ENCODE results near the gene CCDC137. TPM values are rescaled to one million over a fixed set of nuclear protein-coding genes. Genes with fewer than 3 reads are reported as not detected.

CCDC137 gene
- total and polyA plus RNA-seq, 2 of the 13 experiments (the other 11 are each of a cell fraction or from before 2014, with no cell fraction given) = 14.6 to 39.1 TPM

DNA sequence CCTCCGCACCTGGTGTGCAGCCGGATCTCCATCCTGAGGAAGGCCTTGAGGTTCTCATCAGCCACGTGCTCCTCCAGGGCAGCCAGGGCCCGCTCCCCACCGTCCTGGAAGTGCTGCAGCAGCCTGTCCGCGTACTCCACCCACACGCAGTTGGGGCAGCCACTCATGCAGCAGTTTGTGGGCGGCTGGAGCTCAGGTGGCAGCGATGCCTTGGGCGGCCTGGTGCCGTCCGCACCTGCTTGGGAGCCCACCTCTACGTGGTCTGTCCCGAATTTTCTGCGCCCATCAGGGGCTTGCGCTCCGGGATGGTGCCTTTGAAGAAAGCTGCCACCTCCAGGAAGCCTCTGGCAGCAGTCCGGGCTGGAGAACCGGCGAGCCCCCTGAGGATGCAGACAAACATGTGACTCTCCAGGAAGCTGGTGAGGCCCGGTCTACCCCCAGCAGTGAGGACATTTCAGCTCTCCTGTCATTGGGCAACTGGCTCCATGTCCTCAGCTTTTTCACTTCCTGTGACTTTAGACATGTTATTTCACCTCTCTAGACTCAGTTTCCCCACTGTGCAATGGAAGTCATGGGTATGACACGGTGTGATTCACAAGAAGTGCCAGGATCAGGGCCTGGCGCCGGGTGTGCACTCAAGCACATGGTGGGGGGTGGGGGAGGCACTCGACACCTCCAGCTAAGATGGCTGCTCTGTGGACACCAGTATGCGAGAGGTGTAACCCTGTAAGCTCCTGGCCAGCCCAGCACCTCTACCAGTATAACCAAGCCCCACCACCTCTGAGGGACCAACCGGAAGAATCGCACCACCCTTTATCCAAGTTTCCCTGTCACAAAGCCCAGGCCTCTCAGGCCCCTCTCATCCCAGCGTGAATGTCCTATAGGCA lies 1.1 kb upstream of the CCDC137 start (continued):
- 0 out of 2 replicates have a peak, but pooled peaks have one; percentile 39 for TF ChIP-seq SAFB2 (CRISPR knock-in tag; IDR thresholded peaks at IDR 0.05; ENCODE audit: borderline replicate concordance, low read depth)
- no peak for TF ChIP-seq ZFP1 (CRISPR knock-in tag; IDR thresholded peaks at IDR 0.05)
- TF ChIP-seq ZMYM2 (CRISPR knock-in tag; IDR thresholded peaks at IDR 0.05) = 0 out of 2 replicates have a peak, but pooled peaks have one; percentile 44
- TF ChIP-seq SAP130 (CRISPR knock-in tag; IDR thresholded peaks at IDR 0.05; ENCODE audit: low read depth) = peak; percentile 22; the same call in 1 of the 2 replicates
- TF ChIP-seq SP1 (IDR thresholded peaks at IDR 0.05) = no peak
- TF ChIP-seq SP1 (CRISPR knock-in tag; IDR thresholded peaks at IDR 0.05) = no peak
- no peak for TF ChIP-seq KDM5A (IDR thresholded peaks at IDR 0.05; ENCODE audit: borderline replicate concordance, low read length)
- TF ChIP-seq, protein P1, sequence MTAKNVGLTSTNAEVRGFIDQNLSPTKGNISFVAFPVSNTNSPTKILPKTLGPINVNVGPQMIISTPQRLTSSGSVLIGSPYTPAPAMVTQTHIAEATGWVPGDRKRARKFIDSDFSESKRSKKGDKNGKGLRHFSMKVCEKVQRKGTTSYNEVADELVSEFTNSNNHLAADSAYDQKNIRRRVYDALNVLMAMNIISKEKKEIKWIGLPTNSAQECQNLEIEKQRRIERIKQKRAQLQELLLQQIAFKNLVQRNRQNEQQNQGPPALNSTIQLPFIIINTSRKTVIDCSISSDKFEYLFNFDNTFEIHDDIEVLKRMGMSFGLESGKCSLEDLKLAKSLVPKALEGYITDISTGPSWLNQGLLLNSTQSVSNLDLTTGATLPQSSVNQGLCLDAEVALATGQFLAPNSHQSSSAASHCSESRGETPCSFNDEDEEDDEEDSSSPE (CRISPR knock-in tag; IDR thresholded peaks at IDR 0.05) = no peak
- TF ChIP-seq, protein P2, sequence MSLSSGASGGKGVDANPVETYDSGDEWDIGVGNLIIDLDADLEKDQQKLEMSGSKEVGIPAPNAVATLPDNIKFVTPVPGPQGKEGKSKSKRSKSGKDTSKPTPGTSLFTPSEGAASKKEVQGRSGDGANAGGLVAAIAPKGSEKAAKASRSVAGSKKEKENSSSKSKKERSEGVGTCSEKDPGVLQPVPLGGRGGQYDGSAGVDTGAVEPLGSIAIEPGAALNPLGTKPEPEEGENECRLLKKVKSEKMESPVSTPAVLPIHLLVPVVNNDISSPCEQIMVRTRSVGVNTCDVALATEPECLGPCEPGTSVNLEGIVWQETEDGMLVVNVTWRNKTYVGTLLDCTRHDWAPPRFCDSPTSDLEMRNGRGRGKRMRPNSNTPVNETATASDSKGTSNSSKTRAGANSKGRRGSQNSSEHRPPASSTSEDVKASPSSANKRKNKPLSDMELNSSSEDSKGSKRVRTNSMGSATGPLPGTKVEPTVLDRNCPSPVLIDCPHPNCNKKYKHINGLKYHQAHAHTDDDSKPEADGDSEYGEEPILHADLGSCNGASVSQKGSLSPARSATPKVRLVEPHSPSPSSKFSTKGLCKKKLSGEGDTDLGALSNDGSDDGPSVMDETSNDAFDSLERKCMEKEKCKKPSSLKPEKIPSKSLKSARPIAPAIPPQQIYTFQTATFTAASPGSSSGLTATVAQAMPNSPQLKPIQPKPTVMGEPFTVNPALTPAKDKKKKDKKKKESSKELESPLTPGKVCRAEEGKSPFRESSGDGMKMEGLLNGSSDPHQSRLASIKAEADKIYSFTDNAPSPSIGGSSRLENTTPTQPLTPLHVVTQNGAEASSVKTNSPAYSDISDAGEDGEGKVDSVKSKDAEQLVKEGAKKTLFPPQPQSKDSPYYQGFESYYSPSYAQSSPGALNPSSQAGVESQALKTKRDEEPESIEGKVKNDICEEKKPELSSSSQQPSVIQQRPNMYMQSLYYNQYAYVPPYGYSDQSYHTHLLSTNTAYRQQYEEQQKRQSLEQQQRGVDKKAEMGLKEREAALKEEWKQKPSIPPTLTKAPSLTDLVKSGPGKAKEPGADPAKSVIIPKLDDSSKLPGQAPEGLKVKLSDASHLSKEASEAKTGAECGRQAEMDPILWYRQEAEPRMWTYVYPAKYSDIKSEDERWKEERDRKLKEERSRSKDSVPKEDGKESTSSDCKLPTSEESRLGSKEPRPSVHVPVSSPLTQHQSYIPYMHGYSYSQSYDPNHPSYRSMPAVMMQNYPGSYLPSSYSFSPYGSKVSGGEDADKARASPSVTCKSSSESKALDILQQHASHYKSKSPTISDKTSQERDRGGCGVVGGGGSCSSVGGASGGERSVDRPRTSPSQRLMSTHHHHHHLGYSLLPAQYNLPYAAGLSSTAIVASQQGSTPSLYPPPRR (CRISPR knock-in tag; IDR thresholded peaks at IDR 0.05; ENCODE audit: borderline replicate concordance) = no peak
- TF ChIP-seq NFYB (CRISPR knock-in tag; IDR thresholded peaks at IDR 0.05) = 0 out of 2 replicates have a peak, but pooled peaks have one; percentile 7
- TF ChIP-seq POLR2G (IDR thresholded peaks at IDR 0.05; ENCODE audit: low read depth, low read length) = peak; percentile 43; the same call in 1 of the 2 replicates
- TF ChIP-seq EP300 (IDR thresholded peaks at IDR 0.05; ENCODE audit: low read depth in 2 of 2, low read length in 2 of 2) = no peak
- no peak for TF ChIP-seq EP300 (CRISPR knock-in tag; IDR thresholded peaks at IDR 0.05; ENCODE audit: borderline replicate concordance)
- TF ChIP-seq SIN3A (IDR thresholded peaks at IDR 0.05; ENCODE audit: borderline replicate concordance, low read depth, low read length) = peak; percentile 26; the same call in 1 of the 2 replicates
- TF ChIP-seq, protein P3, sequence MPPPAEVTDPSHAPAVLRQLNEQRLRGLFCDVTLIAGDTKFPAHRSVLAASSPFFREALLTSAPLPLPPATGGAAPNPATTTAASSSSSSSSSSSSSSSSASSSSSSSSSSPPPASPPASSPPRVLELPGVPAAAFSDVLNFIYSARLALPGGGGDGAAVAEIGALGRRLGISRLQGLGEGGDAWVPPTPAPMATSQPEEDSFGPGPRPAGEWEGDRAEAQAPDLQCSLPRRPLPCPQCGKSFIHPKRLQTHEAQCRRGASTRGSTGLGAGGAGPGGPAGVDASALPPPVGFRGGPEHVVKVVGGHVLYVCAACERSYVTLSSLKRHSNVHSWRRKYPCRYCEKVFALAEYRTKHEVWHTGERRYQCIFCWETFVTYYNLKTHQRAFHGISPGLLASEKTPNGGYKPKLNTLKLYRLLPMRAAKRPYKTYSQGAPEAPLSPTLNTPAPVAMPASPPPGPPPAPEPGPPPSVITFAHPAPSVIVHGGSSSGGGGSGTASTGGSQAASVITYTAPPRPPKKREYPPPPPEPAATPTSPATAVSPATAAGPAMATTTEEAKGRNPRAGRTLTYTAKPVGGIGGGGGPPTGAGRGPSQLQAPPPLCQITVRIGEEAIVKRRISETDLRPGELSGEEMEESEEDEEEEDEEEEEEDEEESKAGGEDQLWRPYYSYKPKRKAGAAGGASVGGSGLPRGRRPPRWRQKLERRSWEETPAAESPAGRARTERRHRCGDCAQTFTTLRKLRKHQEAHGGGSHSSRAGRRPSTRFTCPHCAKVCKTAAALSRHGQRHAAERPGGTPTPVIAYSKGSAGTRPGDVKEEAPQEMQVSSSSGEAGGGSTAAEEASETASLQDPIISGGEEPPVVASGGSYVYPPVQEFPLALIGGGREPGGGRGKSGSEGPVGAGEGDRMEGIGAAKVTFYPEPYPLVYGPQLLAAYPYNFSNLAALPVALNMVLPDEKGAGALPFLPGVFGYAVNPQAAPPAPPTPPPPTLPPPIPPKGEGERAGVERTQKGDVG (CRISPR knock-in tag; IDR thresholded peaks at IDR 0.05; ENCODE audit: borderline replicate concordance) = no peak; the same call in 1 of the 2 replicates
- TF ChIP-seq CHCHD3 (CRISPR knock-in tag; IDR thresholded peaks at IDR 0.05) = no peak
